Measurements from ENCODE around the gene SPI1. TPM values are rescaled to one million over a fixed set of nuclear protein-coding genes. Genes with fewer than 3 reads are reported as not detected.

The SPI1 gene
- not detected in 2 replicates for polyA plus RNA-seq

GRCh38 chr11:47378010-47378835, at the start of gene SPI1:
TSS of gene SPI1 (minus strand) at chr11:47378547. CDS start at chr11:47378353, 194 bp downstream.

DNA sequence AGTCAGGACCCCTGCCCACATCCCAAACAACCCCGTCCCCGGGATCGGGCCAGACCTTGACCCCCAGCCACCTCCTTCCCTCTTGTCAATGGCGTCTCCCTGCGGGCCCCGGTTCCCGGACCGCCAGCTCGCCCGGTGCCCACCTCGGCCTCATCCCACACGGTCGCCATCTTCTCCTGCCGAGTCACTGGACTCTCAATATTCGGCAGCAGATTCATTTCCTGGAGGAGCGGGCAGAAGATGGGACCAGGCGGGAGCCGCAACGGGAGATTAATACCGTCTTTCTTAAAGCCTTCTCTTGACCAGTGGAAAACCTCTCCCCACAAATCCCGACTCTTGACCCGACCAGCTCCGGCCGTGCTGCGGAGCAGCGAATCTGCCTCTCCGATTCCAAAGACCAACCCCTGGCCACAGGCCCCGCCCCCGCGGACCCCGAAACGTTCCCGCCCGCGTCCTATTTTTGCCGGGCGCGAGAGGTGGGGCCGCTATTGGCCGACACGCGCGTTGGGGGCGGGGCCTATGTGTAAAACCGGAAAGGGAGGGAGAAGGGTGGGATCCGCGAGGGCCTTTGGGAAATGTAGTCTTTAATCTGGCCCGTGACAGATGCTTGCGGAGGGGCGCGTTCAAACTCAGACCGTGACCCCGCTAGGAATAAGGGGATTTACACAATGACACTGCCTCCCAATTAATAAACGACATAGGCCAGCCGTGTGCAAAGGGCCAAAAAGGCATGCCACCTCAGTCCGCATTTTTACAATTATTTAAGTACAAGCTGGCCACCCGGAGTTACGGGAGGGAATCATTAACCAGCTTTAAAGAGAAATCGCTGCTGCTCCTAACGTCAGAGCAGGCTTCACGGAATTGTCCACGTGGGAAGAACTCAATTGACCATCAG, 48.0 kb upstream of the SPI1 start, which contains the start of gene PSMC3:
Gene PSMC3, minus strand, starts transcription at position 378 of the 895 bp plus-strand sequence. Its CDS starts 160 bp downstream, at position 218.

DNA sequence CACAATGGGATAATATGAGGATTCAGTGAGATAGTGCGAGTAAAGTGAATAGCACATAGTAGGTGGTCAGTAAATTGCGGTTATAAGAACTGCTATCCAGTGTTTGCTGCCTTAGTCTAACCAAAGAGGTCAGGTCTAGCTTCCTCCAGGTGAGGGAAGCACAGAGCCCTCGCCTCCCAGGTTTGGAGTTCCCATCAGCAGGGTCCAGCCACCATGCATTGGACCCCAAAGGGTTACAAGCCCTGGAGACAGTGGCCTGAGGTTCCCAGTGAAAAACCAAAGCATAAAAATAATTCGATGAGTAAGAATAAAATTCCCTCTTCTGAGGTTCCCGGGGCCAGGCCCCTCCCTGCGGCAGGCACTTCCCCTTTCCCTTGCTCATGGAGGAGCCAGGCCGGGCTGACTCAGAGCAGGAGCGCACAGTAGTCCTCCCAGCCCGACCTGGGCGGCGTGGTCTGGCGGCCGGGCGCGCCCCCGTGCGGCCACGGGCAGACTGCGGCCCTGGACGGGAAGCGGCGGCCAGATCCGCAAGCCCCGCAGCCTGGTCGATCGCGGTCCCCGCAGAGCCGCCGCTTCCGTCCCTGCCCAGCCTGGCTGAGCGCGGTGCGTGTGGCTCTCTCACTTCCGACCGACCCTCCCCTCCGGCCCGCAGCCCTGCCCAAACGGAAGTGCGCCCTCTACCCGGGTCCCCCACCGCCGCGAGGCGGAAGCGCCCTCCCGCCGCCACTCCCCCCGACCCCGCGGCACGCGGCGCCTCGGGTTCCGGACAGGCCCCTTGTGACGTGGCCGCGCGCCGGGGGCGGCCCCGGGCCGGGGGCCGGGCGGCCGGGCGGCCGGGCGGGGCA, 29.6 kb upstream of the SPI1 start, which contains the start of gene SLC39A13:
Gene SLC39A13, plus strand, starts transcription at position 845 of the 845 bp plus-strand sequence. CDS start 1,505 bp downstream, outside the sequence.

DNA sequence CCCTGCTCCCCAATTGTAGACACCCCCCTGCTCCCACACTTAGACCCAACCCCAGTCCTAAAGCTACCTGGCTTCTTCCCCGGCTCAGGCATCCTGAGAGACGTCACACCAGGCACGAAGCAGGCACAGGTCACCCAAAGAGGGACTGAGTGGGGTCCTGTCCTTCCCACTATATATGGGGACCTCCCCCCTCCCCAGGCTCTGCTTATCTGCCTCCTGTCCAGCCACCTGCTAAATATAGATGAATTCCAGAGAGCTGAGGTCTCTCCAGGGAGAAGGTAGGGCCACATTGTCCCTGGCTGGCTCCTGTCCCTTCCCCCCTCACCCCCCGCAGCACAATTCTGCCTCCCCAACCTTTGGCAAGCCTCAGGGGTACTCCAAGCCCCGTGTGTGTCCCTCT, 25.8 kb downstream of the SPI1 start, which contains the start of gene MYBPC3:
Gene MYBPC3, minus strand, starts transcription at position 147 of the 400 bp plus-strand sequence. Its CDS starts 55 bp downstream, at position 92.

Other genes starting within 250 kb of the SPI1 start
- gene ARFGAP2, start 201.7 kb downstream of the SPI1 start, polyA plus RNA-seq, result 26.6 and 29.3 TPM in 2 replicates
- gene PACSIN3, start 192.1 kb downstream of the SPI1 start, polyA plus RNA-seq, result 0.38 TPM in 1 of 2 replicates, not detected in the other
- 1.1 and 7.8 TPM in 2 replicates for gene DDB2, start 163.6 kb downstream of the SPI1 start, polyA plus RNA-seq
- 8.5 and 8.7 TPM in 2 replicates for gene ACP2, start 129.7 kb downstream of the SPI1 start, polyA plus RNA-seq
- gene NR1H3, start 120.6 kb downstream of the SPI1 start, polyA plus RNA-seq, result 9.9 and 16.0 TPM in 2 replicates
- gene MADD, start 108.4 kb downstream of the SPI1 start, polyA plus RNA-seq, result 7.9 and 10.7 TPM in 2 replicates
- gene MYBPC3, start 25.8 kb downstream of the SPI1 start, polyA plus RNA-seq, result 0.08 TPM in 1 of 2 replicates, not detected in the other
- 1.6 and 2.9 TPM in 2 replicates for gene SLC39A13, start 30.0 kb upstream of the SPI1 start, polyA plus RNA-seq
- 72.9 and 74.2 TPM in 2 replicates for gene PSMC3, start 47.9 kb upstream of the SPI1 start, polyA plus RNA-seq
- not detected in 2 replicates for gene RAPSN, start 70.6 kb upstream of the SPI1 start, polyA plus RNA-seq
- 36.5 and 38.6 TPM in 2 replicates for gene CELF1, start 174.6 kb upstream of the SPI1 start, polyA plus RNA-seq
- 30.4 and 60.4 TPM in 2 replicates for gene PTPMT1, start 187.1 kb upstream of the SPI1 start, polyA plus RNA-seq
- gene KBTBD4, start 200.4 kb upstream of the SPI1 start, polyA plus RNA-seq, result 0.62 and 8.9 TPM in 2 replicates
- gene NDUFS3, start 200.5 kb upstream of the SPI1 start, polyA plus RNA-seq, result 180 and 237 TPM in 2 replicates
- not detected in 2 replicates for gene FAM180B, start 208.1 kb upstream of the SPI1 start, polyA plus RNA-seq
- 0.24 TPM in 2 replicates for gene C1QTNF4, start 215.9 kb upstream of the SPI1 start, polyA plus RNA-seq